Measurements from ENCODE around the gene ATOH8.
"Not testable (repeated sequence)": the region's sequence is repeated elsewhere in the genome, so short reads cannot be mapped to it uniquely, and the experiment has no call there.

The ATOH8 gene, protein sequence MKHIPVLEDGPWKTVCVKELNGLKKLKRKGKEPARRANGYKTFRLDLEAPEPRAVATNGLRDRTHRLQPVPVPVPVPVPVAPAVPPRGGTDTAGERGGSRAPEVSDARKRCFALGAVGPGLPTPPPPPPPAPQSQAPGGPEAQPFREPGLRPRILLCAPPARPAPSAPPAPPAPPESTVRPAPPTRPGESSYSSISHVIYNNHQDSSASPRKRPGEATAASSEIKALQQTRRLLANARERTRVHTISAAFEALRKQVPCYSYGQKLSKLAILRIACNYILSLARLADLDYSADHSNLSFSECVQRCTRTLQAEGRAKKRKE

DNA sequence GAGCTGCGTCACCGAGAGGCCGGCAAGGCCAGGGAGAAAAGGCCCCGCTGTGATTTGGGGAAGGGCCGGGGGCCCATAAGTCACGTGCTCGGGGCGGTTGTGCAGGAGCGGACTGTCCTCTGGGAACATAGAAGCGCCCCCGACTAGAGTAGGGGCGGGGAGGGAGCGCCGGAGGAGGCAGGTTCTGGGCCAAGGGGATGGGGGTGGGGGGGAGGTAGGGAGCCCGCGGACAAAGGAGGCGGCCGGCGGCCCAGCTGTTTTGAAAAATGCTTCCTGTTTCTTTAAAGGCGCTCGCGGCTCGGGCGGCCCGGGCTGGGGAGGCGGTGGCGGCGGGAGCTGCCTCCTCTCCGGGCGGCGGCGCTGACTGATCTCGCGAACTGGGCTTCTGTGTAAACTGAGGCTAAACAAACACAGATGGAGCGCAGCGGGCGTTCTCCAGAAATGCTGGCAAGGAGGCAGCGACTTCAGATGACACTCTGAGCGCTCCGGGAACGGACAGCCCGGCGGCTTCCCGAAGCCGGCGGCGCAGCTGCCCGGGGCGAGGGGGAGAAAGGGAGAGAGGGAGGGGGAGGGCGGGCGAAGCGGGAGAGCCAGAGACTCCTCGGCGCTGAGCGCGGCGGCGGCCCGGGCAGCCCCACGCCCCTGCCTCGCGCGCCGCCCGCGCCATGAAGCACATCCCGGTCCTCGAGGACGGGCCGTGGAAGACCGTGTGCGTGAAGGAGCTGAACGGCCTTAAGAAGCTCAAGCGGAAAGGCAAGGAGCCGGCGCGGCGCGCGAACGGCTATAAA lies at the start of gene ATOH8:
ATOH8 (plus strand) TSS at position 467 of the 788 bp plus-strand sequence; CDS start at position 666, 199 bp downstream.
- DNase-seq, result peak in 10 of 14 donors; percentile 35 to 80 (median 60)

DNA sequence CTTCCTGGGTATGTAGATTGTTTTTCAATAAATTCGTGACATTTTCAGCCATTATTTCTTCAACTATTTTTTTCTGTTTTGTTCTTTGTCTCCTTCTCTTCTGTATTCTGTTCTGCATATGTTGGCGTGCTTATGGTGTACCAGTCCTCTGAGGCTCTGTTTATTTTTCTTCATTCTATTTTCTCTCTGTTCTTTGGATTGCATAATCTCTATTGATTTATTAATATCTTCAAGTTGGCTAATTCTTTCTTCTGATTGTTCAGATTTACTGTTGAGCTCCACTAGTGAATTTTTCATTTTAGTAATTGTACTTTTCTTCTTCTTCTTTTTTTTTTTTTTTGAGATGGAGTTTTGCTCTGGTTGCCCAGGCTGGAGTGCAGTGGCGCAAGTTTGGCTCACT lies 49.8 kb upstream of the ATOH8 start:
- no peak for DNase-seq

DNA sequence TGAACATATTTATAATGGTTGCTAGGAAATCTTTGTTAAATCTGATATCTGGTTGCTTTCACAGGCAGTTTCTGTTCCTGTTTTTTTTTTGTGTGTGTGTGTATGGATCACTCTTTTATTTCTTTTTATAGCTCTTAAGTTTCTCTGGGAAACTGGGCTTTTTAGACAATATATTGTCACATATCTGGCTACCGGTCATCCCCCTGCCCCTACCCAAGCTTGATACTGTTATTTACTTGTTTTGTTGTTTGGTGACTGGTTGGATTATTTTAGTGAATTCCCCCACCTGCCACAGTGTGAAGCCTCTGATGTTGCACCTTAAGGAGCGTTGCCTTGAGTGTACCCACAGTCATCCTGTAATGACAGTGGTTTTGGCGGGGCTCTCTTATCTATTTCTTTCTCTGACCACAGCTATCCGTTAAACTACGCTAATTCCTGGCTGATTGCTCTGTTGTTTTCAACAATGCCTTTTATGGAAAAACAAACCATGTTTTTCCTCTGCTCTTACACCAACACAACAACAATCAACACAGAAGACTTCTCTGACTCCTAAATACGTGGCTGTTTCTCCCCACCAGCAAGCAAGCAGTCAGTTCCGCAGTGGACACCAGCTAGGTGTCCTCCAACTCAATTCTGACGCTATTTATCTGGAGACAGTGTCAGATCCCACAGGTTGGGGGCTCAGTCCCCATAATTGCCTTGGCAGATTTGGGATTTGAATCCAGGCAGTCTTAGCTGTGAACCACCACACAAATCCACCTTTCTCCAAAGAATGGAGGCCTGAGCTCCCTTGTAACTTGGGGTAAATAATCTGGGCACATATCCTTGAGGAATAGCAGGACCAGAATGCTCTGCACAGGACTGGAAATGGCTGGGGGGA lies 48.8 kb upstream of the ATOH8 start:
- DNase-seq, result no peak

DNA sequence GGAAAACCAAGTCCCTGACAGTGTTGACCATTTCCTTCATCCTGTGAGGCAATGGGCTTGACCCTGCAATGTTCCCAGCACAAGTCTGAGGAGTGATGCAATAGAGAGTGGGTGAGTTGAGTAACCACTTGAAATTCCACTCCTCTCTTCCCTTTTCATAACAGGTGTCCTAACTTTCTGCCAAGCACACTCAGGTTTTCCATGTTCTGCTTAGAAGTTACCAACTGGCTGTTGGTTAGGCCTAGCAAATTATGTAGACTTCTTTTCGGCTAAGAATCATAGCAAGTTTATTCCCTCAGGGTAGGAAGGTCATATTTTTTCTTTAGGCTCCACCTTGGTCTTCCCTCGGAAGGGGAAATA lies 48.1 kb upstream of the ATOH8 start:
- peak in 1 of 14 donors; percentile 35 for DNase-seq

DNA sequence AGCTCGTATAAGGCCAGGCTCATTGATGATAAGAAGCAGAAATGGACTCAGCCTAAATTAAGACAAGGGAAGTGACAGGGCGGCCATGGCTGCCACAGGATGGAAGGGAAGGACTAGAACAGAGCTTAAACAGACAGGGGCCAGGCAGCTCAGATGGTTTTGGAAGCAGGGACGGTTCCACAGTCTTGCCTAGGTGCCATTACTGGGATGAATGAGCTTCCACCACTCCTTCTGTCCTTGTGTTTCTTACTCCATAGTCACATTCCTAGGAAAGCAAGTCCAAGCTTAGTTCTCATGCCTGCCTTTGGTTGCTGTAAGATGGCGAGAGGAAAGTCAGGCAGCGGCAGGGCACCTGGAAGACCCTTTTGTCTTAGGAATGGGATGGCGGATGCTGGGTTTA lies 47.7 kb upstream of the ATOH8 start:
- DNase-seq, result no peak

DNA sequence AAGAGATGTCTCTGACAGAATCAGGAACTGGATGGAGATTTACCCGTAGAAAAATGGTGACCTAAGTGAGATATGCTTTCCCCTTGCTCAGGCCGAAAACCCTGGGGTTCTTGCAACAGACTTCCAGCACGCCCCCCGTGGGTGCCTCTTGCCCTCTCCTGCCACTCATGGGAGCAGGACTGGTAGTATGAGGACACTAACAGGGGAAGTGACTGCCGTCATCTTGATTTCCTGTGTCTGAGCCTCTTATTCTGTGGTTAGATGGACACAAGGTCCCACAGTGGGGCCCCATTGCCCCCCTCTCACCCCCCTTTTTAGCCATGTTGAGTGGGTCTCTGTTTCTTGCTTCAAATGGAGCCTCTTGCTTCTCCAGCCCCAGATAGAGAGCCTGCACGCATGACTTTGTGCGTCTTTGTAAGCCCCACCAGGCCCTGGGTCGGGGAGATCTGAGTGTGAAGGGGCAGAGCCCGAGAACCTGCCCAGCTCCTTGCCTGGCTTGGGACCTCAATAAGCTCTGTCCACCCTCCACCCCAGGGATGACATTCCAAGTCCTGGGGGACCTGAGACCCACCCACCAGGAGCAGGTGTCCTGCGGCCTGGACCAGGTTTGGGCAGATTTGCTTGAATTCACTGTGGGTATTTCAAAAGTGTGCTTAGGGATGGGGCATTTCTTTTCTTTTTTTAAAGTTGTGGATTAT lies 47.0 kb upstream of the ATOH8 start:
- DNase-seq, result peak in 7 of 14 donors; percentile 25 to 65 (median 58)

DNA sequence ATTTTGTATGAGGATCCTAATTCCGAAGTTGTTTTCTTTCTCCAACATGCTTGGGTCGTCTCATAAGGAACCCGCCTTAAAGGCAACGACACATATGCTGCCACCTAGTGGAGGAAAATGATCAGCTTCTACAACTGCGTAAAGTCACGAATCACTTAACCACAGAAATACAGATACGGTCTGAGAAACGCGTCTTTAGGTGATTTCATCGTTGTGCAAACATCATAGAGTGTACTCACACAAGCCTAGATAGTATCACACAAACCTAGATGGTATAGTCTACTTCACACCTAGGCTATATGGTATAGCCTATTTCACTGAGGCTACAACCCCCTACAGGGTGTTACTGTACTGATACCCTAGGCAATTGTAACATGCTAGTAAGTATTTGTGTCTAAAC lies 46.5 kb upstream of the ATOH8 start:
- DNase-seq, result peak in 4 of 14 donors; percentile 17 to 62 (median 54)

DNA sequence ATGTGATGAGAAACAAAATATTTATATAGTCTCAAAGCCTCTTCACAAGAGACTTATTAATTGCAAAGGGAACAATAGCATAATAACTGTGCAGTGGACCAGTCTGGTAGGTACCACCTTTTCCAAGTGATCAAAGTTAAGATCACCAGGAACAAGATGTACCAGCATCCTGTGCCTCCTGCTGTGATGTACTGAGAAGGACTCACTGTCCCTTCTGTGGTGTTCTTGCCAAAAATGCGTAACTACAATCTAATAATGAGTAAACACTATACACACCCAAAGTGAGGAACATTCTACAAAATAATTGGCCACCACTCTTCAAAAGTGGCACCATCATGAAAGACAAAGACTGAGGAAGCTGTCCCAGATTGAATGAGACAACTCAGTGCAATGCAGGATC lies 45.1 kb upstream of the ATOH8 start:
- no peak for DNase-seq

DNA sequence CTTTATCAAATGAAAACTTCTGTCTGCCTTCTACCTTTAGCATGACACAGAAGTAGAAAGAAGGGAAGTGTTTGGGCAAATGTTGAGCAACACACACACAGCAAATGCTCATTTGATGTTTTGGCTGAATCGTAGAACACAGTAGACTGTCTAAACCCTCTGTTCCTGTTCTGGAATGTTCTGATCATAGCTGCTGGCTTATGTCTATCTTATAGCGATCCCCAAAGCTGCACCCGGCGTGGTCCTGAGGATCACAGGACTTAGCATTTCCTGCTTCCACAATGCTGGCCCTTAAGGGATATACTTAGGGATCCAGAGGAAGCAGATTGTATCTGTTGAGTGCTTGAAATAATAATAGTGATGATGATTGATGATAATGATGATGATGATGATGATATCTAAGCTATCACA lies 44.4 kb upstream of the ATOH8 start:
- DNase-seq, result no peak

DNA sequence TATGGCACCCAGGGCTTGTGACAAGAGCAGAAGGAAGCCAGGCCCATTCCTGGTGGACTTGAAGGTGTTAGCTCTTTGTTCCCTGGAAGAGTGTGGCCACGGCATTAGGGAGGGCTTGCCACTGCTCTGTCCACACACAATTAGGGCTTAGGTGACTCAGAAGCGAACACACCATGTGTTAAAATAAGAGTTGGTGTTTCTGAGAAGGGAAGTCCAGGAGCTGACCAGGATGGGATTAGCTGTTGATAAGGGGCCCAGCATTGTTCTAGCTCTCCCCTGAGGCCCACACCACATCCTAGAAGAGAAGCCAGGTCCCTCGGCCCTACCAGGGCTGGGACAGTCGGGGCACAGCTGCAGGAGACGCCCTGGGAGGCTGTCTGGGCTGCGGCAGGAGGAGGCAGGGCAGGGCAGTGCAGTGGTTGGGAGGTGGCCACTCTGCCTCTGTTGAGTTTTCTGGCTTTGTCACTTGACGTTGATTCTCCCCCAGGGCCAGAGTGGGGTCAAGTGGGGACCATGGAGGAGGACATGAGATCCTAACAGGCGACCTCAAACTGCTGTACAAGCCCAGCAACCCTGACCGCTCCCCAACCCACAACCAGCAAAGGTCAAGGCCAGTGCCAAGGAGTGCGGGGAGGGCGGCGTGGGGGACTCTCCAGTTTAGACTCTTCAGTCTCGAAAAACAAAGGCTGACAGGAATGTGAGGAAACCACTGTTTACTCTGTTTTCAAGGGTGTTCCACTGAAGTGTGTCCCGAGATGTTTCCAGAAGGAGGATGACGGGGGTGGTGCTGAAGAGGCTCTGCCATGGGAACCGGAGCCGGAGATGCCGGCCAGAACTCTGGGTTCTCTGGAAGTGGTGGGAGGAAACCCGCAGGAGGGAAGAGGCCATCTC lies 42.9 kb upstream of the ATOH8 start:
- DNase-seq, result peak in 2 of 14 donors; percentile 2 to 51

DNA sequence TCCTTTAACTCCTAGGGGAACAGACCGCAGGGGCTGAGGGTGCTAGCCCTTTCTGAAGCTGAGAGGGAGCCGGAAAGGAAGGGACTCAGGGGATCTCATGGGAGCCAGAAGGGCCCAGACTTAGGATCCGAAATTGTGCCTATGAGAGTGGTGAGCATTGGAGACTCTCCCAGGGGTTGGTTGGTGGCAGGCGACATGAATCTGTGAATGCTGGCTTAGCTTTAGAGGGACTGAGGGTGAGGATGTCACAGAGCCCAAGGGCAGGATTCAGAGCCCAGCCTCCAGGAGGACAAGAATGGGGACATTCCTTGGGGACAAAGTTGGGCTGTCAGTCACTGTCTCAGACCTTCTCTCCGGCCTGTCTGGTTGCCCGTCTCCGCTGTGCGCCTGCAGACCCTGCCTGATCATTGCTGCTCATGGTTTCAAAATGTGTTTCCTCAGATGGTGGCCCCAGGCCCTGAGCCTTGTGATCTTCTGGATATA lies 42.2 kb upstream of the ATOH8 start:
- DNase-seq, result no peak

DNA sequence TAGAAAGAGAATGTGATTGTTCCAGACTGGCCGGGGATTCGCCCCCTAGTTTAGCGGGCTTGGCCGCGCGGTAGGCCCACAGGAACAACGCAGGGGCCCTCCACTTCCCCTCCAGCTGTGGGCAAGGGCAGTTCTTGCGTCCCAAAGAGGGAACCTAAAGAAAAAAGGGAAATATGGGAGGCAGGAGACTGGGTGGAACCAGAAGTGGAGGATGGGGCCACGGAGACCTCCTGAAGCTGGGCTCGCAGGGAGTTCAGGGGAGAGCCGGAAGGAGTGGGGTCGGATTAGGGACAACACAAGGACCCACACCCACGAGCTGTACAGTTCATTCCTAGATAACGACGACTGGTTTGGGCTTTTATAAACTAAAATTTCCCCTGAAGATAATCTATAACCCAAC lies 41.5 kb upstream of the ATOH8 start:
- peak in 2 of 14 donors; percentile 22 to 33 for DNase-seq

DNA sequence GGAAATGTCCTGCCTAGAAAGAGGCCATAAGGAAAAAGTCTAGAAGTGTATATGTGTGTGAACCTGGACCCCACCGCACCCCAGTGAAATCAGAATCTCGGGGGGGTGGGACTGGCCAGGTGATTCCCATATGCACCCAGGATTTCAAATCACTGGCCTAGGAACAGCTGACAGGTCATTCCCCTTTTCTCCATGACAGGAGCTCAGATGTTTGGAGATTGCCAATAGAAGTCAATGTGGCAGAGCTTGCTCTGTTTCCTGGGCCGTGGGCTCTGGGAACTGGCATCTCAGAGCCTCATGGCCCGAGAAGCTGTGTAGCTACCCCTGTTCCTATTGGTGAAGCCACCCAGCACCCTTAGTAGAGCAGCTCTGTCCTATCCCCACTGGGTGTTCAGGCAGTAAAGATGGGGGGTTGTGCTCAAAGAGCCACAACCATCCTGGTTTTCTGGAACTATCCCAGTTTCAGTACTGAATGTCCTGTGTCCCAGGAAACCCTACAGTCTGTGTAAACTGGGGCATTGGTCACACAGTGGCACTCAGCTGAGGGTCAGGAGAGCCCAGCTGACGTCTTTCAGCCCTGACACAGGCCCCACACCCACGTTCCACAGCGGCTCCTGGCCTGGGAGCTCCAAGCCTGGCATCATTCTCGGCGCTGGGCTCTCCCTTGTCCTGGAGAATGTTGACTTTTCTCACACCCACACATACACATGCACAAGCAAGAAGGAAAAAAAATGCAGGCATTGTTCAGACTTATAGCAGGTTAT lies 40.8 kb upstream of the ATOH8 start:
- peak in 6 of 14 donors; percentile 6 to 70 (median 46) for DNase-seq

DNA sequence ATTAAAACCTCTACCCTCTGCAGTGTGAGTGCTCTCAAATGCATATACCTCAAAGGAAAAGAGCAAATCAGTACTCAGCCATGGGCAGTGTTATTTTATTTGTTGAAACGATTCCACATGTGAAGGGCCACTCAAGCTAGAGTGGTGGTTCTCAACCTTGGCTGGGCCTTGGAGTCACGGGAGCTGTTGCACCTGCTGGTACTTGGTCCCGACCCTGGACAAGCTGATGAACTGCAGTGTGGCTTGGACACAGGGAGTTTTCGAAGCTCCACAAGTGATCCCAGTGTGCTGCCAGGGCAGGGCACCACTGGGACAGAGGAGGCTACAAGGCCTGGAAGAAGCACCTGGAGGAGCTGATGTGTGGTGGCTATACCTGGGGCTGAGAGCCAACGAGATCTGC lies 40.0 kb upstream of the ATOH8 start:
- no peak for DNase-seq

DNA sequence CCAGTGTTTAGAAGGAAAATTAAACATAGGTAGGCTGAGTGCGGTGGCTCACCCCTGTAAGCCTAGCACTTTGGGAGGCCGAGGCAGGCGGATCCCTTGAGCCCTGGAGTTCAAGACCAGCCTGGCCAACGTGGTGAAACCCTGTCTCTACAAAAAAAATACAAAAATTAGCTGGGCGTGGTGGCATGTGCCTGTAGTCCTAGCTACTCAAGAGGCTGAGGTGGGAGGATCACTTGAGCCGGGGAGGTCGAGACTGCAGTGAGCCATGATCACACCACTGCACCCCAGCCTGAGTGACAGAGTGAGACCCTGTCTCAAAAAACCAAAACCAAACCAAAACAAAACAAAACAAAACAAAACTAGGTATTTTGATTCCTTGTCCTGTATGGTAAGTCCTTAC lies 39.4 kb upstream of the ATOH8 start:
- DNase-seq, result not testable (repeated sequence)

DNA sequence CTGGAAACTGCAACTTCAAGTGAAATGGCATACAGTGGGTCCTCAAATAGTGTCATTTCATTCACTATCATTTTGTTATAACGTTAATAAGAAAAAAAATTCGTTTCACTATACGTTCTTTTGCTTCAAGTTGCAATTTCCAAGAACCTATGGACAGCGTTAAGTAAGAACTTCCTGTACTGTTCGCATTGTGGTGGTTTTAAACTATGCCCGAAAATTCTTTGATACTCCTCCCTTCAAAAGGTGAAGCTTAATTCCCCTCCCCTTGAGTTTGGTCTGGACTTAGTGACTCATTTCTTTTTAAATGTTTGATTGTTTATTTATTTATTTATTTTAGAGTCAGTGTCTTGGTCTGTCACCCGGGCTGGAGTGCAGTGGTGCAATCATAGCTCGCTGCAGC lies 39.0 kb upstream of the ATOH8 start:
- no peak for DNase-seq

DNA sequence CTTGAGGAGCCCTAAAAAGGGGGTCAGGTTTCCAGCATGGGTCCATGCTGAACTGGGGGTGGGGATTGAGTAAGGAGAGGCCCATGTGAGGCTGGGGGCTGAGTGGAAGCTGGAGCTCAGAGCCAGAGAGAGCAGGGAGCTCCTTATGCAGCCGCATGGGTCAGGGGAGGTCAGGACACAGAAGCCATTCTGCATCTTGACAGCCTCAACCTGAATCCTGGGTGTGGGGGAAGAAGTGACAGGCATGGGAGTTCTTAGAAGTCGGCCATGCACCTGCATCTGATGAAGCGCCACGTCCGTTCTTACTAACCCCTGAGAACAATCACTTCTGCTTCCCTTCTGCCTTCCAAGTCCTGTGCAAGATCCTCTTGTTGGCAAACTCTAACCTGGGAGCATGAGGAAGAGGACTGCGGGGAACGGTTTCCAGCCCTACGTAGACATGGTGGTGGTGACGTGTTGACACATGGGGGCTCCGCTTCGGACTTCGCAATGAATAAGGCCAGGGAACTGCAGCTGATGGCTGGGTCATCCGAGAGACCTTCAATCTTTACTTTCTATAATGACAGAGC lies 37.4 kb upstream of the ATOH8 start:
- DNase-seq, result no peak

DNA sequence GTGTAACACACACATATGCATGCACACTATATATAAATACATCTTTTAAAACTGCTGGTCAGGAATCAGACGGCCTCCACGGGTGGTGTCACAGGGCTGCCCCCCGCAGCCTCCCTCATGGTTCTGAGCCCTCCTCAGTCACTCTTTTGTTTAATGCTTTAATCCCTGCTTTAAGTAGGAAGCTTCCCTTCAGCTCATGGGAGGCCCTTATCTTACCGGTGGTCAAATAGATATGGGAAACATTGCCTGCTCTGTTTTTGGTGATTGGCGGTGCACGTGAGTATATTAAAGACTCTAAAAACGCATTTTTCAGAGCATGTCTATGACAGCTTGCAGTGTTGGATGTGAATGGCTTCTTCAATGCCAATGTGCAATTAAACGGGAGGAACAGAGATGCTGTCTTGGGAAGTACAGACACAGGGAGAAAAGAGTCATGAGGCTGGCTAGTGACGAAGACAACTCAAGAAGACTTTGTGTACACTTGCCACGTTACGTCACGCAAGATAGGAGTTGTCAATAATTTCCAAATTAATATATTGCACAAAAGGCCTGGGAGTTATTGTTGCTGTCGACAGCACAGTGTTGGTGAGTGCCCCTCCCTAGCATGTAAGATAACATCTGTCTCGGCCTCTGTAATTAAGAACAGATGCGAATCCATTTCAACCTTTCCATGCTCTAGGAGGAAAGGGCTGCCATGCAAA lies 36.3 kb upstream of the ATOH8 start:
- DNase-seq, result no peak

DNA sequence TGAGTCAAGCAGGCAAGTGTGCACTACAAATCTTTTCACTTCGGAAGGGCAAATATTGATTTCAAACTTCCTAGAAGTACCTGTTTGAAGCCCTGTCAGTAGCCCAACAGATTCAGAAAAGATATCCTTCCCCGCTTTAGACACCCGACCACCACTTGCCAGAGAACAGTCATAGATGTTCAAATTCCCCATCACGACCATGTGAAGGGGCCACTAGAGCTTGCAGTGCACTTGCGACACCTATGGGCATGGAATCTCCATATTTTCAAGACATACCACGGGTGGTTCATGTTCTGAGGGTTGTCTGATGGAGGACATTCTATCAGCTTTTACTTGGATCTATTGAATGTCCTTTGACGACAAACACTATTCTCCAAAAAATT lies 35.8 kb upstream of the ATOH8 start:
- no peak for DNase-seq
